ENCODE measurements around the gene ACVRL1. TPM values are rescaled to one million over a fixed set of nuclear protein-coding genes. Genes with fewer than 3 reads are reported as not detected.

ACVRL1 gene
- total and polyA plus RNA-seq, 2 donors: 8.9 to 14.9 TPM

DNA sequence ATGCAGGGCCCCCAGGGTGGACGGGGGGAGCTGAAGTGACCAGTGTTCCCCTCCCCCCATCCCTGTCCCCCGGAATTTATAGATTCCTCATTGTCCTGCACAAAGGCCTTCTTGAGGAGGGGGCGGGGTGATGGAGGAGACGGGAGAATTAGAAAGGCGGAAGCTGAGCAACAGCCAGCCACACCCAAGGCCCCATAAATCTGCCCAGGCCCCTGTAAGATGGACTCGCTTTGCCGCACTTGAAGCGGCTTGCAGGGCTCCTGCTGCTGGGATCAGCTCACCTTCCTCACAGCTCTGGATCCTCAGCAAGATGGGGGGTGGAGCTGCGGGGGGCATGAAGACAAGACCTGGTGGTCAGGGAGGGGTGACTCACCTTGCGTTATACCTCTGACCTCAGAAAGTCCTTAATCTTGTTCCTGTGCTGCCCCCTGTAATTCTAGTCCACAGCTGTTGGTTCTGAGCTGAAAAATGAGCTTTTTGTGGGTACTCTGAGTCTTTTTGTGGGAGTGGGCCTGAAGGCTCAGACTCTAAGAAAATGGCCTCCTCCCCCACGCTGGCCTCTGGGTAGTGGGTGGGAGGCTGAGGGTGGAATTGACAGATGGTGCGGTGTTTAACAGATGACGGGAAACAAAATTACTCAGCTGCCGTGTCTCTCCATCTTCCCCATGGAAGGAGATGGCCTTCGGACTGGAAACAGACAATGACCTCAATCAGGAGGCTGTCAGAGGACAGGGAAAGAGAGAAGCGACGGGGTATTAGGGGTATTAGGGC lies 35.2 kb upstream of the ACVRL1 start:
- Histone ChIP-seq H3K36me3 (ENCODE audit: control insufficient read depth in 2 of 2, insufficient read depth in 2 of 2, low read length in 1 of 2) (no peaks in the 10 kb centered on the region), H3K27me3 (ENCODE audit: control insufficient read depth in 2 of 2, insufficient read depth in 1 of 2, low read length in 1 of 2) (peaks cover 3 to 54% of the 10 kb centered on the region in 2 donors), H3K27ac (ENCODE audit: low read depth in 1 of 2, low read length in 1 of 2) (no peak overlapping the region), H3K4me1 (ENCODE audit: control insufficient read depth in 2 of 2, insufficient read depth in 2 of 2, low read length in 2 of 2) (peaks cover 0 to 15% of the 10 kb centered on the region in 2 donors), H3K9me3 (ENCODE audit: control insufficient read depth in 2 of 2, insufficient read depth in 1 of 2, low read length in 1 of 2) (peaks cover 0 to 5% of the 10 kb centered on the region in 2 donors), H3K4me3 (ENCODE audit: low read length in 2 of 2) (no peak overlapping the region)
- 91% methylated on average over 17 of the region's 17 CpGs for WGBS
- no peak for DNase-seq (ENCODE audit: low read depth in 6 of 9, low spot score in 9 of 9)

DNA sequence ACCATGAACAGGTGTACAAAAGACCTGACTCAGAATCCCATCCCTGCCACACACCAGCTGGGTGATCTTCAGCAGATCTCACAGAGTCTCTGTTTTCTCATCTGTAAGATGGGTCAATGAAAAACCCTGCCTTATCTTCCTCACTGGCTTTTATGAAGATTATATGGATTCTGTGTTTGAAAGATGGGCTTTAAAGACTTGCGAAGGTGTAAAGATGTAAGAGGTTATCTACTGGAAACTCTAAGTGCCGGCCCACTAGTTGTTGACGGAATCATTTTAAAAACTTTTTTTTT lies 34.7 kb upstream of the ACVRL1 start:
- Histone ChIP-seq H3K36me3 (ENCODE audit: control insufficient read depth in 2 of 2, insufficient read depth in 2 of 2, low read length in 1 of 2) (no peaks in the 10 kb centered on the region), H3K9me3 (ENCODE audit: control insufficient read depth in 2 of 2, insufficient read depth in 1 of 2, low read length in 1 of 2) (peaks cover 0 to 5% of the 10 kb centered on the region in 2 donors), H3K27me3 (ENCODE audit: control insufficient read depth in 2 of 2, insufficient read depth in 1 of 2, low read length in 1 of 2) (peaks cover 3 to 48% of the 10 kb centered on the region in 2 donors), H3K4me1 (ENCODE audit: control insufficient read depth in 2 of 2, insufficient read depth in 2 of 2, low read length in 2 of 2) (peaks cover 0 to 15% of the 10 kb centered on the region in 2 donors), H3K27ac (ENCODE audit: low read depth in 1 of 2, low read length in 1 of 2) (no peak overlapping the region), H3K4me3 (ENCODE audit: low read length in 2 of 2) (no peak overlapping the region)
- DNase-seq (ENCODE audit: low read depth in 6 of 9, low spot score in 9 of 9): no peak
- over 99% methylated on average over 3 of the region's 3 CpGs for WGBS

GRCh38 chr12:51873251-51873994 lies 33.9 kb upstream of the ACVRL1 start:
- H3K4me1 ChIP-seq (ENCODE audit: control insufficient read depth in 2 of 2, insufficient read depth in 2 of 2, low read length in 2 of 2): peaks cover 0 to 11% of the 10 kb centered on the region in 2 donors
- no peak overlapping the region for H3K4me3 ChIP-seq (ENCODE audit: low read length in 2 of 2)
- DNase-seq (ENCODE audit: low read depth in 6 of 9, low spot score in 9 of 9): no peak
- WGBS: 95% methylated on average over 8 of the region's 8 CpGs
- H3K27me3 ChIP-seq (ENCODE audit: control insufficient read depth in 2 of 2, insufficient read depth in 1 of 2, low read length in 1 of 2): peaks cover 3 to 40% of the 10 kb centered on the region in 2 donors
- H3K27ac ChIP-seq (ENCODE audit: low read depth in 1 of 2, low read length in 1 of 2): no peak overlapping the region
- no peaks in the 10 kb centered on the region for H3K36me3 ChIP-seq (ENCODE audit: control insufficient read depth in 2 of 2, insufficient read depth in 2 of 2, low read length in 1 of 2)
- peaks cover 0 to 5% of the 10 kb centered on the region in 2 donors for H3K9me3 ChIP-seq (ENCODE audit: control insufficient read depth in 2 of 2, insufficient read depth in 1 of 2, low read length in 1 of 2)

- H3K4me1 ChIP-seq (ENCODE audit: control insufficient read depth in 2 of 2, insufficient read depth in 2 of 2, low read length in 2 of 2): peaks cover 0 to 6% of the 10 kb centered on the region in 2 donors
- WGBS: 88% methylated on average over 8 of the region's 8 CpGs
- peaks cover 3 to 35% of the 10 kb centered on the region in 2 donors for H3K27me3 ChIP-seq (ENCODE audit: control insufficient read depth in 2 of 2, insufficient read depth in 1 of 2, low read length in 1 of 2)
- H3K4me3 ChIP-seq (ENCODE audit: low read length in 2 of 2): no peak overlapping the region
- DNase-seq (ENCODE audit: low read depth in 6 of 9, low spot score in 9 of 9): no peak
- peaks cover 0 to under 1% of the 10 kb centered on the region in 2 donors for H3K9me3 ChIP-seq (ENCODE audit: control insufficient read depth in 2 of 2, insufficient read depth in 1 of 2, low read length in 1 of 2)
- H3K27ac ChIP-seq (ENCODE audit: low read depth in 1 of 2, low read length in 1 of 2): no peak overlapping the region
- no peaks in the 10 kb centered on the region for H3K36me3 ChIP-seq (ENCODE audit: control insufficient read depth in 2 of 2, insufficient read depth in 2 of 2, low read length in 1 of 2)
Measured at GRCh38 chr12:51874000-51874399, 33.3 kb upstream of the ACVRL1 start.

DNA sequence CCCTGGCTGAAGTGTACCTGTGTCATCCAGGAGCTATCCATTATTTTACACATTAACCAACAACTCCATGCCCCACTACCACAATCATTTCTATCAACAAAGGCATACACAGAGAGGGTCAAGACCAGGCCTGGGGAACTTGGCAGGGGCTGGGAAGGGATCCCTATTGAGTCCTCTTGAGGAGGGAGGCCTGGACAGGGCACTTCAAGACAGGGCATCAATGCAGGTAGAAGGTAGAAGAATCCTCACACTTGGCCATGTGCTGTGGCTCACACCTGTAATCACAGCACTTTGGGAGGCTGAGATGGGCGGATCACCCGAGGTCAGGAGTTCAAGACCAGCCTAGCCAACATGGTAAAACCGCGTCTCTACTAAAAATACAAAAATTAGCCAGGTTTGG lies 32.8 kb upstream of the ACVRL1 start:
- Histone ChIP-seq H3K27ac (ENCODE audit: low read depth in 1 of 2, low read length in 1 of 2) (no peak overlapping the region), H3K4me3 (ENCODE audit: low read length in 2 of 2) (no peak overlapping the region), H3K27me3 (ENCODE audit: control insufficient read depth in 2 of 2, insufficient read depth in 1 of 2, low read length in 1 of 2) (peaks cover 2 to 30% of the 10 kb centered on the region in 2 donors), H3K36me3 (ENCODE audit: control insufficient read depth in 2 of 2, insufficient read depth in 2 of 2, low read length in 1 of 2) (no peaks in the 10 kb centered on the region), H3K4me1 (ENCODE audit: control insufficient read depth in 2 of 2, insufficient read depth in 2 of 2, low read length in 2 of 2) (peaks cover 0 to 4% of the 10 kb centered on the region in 2 donors), H3K9me3 (ENCODE audit: control insufficient read depth in 2 of 2, insufficient read depth in 1 of 2, low read length in 1 of 2) (no peaks in the 10 kb centered on the region)
- 98% methylated on average over 4 of the region's 4 CpGs for WGBS
- no peak for DNase-seq (ENCODE audit: low read depth in 6 of 9, low spot score in 9 of 9)

DNA sequence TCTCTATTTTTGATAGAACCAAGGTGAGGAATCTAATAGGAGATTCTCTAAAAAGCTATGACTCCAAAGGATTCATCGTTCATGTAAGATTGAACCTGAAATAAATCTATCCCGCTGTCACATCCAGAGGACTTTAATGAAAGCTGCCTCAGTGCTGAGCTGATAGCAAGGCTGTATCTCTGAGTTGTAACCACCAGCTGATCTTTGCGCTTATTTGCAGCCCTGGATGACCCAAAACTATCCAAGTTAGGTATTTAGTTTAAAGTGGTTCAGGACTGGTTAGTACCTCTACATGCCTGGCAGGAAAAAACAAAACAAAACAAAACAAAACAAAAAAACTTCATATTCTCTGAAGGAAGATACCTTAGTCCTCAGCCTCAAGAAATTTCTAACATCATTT lies 28.2 kb upstream of the ACVRL1 start:
- no peak overlapping the region for H3K27ac ChIP-seq (ENCODE audit: low read depth in 1 of 2, low read length in 1 of 2)
- H3K27me3 ChIP-seq (ENCODE audit: control insufficient read depth in 2 of 2, insufficient read depth in 1 of 2, low read length in 1 of 2): no peaks in the 10 kb centered on the region
- H3K9me3 ChIP-seq (ENCODE audit: control insufficient read depth in 2 of 2, insufficient read depth in 1 of 2, low read length in 1 of 2): no peaks in the 10 kb centered on the region
- no peaks in the 10 kb centered on the region for H3K36me3 ChIP-seq (ENCODE audit: control insufficient read depth in 2 of 2, insufficient read depth in 2 of 2, low read length in 1 of 2)
- WGBS: 98% methylated on average over 3 of the region's 3 CpGs
- H3K4me1 ChIP-seq (ENCODE audit: control insufficient read depth in 2 of 2, insufficient read depth in 2 of 2, low read length in 2 of 2): no peaks in the 10 kb centered on the region
- no peak for DNase-seq (ENCODE audit: low read depth in 6 of 9, low spot score in 9 of 9)
- H3K4me3 ChIP-seq (ENCODE audit: low read length in 2 of 2): no peak overlapping the region

GRCh38 chr12:51883295-51883694 lies 24.0 kb upstream of the ACVRL1 start:
- 95% methylated on average over 1 of the region's 1 CpG for WGBS
- Histone ChIP-seq H3K9me3 (ENCODE audit: control insufficient read depth in 2 of 2, insufficient read depth in 1 of 2, low read length in 1 of 2) (no peaks in the 10 kb centered on the region), H3K4me3 (ENCODE audit: low read length in 2 of 2) (no peak overlapping the region), H3K4me1 (ENCODE audit: control insufficient read depth in 2 of 2, insufficient read depth in 2 of 2, low read length in 2 of 2) (peaks cover 0 to 15% of the 10 kb centered on the region in 2 donors), H3K36me3 (ENCODE audit: control insufficient read depth in 2 of 2, insufficient read depth in 2 of 2, low read length in 1 of 2) (no peaks in the 10 kb centered on the region), H3K27ac (ENCODE audit: low read depth in 1 of 2, low read length in 1 of 2) (no peak overlapping the region), H3K27me3 (ENCODE audit: control insufficient read depth in 2 of 2, insufficient read depth in 1 of 2, low read length in 1 of 2) (no peaks in the 10 kb centered on the region)
- DNase-seq (ENCODE audit: low read depth in 6 of 9, low spot score in 9 of 9): no peak

- Histone ChIP-seq H3K27ac (ENCODE audit: low read depth in 1 of 2, low read length in 1 of 2) (no peak overlapping the region), H3K4me3 (ENCODE audit: low read length in 2 of 2) (no peak overlapping the region), H3K36me3 (ENCODE audit: control insufficient read depth in 2 of 2, insufficient read depth in 2 of 2, low read length in 1 of 2) (no peaks in the 10 kb centered on the region), H3K9me3 (ENCODE audit: control insufficient read depth in 2 of 2, insufficient read depth in 1 of 2, low read length in 1 of 2) (no peaks in the 10 kb centered on the region), H3K4me1 (ENCODE audit: control insufficient read depth in 2 of 2, insufficient read depth in 2 of 2, low read length in 2 of 2) (peaks cover 0 to 15% of the 10 kb centered on the region in 2 donors), H3K27me3 (ENCODE audit: control insufficient read depth in 2 of 2, insufficient read depth in 1 of 2, low read length in 1 of 2) (no peaks in the 10 kb centered on the region)
- WGBS: 96% methylated on average over 4 of the region's 4 CpGs
- no peak for DNase-seq (ENCODE audit: low read depth in 6 of 9, low spot score in 9 of 9)
Measured at GRCh38 chr12:51883998-51884675, 23.2 kb upstream of the ACVRL1 start.

DNA sequence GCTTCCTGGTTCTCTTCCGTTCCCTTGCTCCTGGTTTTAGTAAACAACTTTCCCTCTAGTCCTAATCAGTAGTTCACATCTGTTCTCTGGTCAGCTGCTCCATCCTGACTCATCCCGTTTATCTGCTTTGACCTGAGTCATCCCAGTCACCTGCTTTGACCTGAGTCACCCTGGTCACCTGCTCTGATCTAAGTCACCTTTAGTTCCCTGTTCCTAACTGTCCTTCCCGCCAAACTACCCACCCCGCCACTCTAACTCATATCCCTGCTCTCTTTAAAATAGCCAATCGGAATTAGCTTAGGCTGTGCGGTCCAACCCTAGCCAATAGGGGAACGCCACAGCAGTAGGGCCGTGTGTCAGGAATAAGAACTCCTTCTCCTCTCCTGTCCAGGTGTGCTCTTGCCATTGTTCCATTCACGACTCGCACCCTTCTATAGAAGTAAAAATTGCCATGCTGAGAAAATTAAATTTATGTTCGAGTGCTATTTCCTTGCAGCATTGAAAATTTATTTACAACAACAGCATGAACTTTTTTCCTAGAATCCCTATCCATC lies 22.6 kb upstream of the ACVRL1 start:
- DNase-seq (ENCODE audit: low read depth in 6 of 9, low spot score in 9 of 9): no peak
- Histone ChIP-seq H3K4me3 (ENCODE audit: low read length in 2 of 2) (no peak overlapping the region), H3K27me3 (ENCODE audit: control insufficient read depth in 2 of 2, insufficient read depth in 1 of 2, low read length in 1 of 2) (no peaks in the 10 kb centered on the region), H3K9me3 (ENCODE audit: control insufficient read depth in 2 of 2, insufficient read depth in 1 of 2, low read length in 1 of 2) (no peaks in the 10 kb centered on the region), H3K27ac (ENCODE audit: low read depth in 1 of 2, low read length in 1 of 2) (no peak overlapping the region), H3K4me1 (ENCODE audit: control insufficient read depth in 2 of 2, insufficient read depth in 2 of 2, low read length in 2 of 2) (peaks cover 0 to 15% of the 10 kb centered on the region in 2 donors), H3K36me3 (ENCODE audit: control insufficient read depth in 2 of 2, insufficient read depth in 2 of 2, low read length in 1 of 2) (no peaks in the 10 kb centered on the region)
- 90% methylated on average over 11 of the region's 11 CpGs for WGBS

Data from thymus (tissue), 11 donors.